K562 (cell line): ENCODE measurements around the gene TXNRD2. TPM values are rescaled to one million over a fixed set of nuclear protein-coding genes. Genes with fewer than 3 reads are reported as not detected.

Source experiments
- AFF4 ChIP-seq: sonication (generic); formaldehyde crosslinking; IDR thresholded peaks from 2 replicates; pipeline ENCODE4 v1.8.0; 2023; ENCODE audit warnings: mild to moderate bottlenecking, missing genetic modification reagents
- BRCA1 ChIP-seq, 2 experiments: fragments of 450-650 bp in 1 of 2; sonication (generic) in 1 of 2; formaldehyde crosslinking in 1 of 2; IDR thresholded peaks; 2 replicates each; pipeline versions ENCODE4 v1.5.0 to v1.6.1; 2017 to 2020; ENCODE audit warnings: mild to moderate bottlenecking in 1 of 2, missing genetic modification reagents in 1 of 2
- CAMTA2 ChIP-seq: fragments of 250-450 bp; sonication (Bioruptor Pico); conservative IDR thresholded peaks from 2 replicates; pipeline ENCODE4 v1.5.1; 2022
- ETV5 ChIP-seq: sonication (generic); formaldehyde crosslinking; IDR thresholded peaks from 2 replicates; pipeline ENCODE4 v1.4.0; 2020; ENCODE audit warnings: low read depth, mild to moderate bottlenecking, missing genetic modification reagents
- GABPA ChIP-seq: fragments of 200-800 bp; sonication (Bioruptor generic); conservative IDR thresholded peaks from 2 replicates; pipeline ENCODE4 v1.6.1; 2016; ENCODE audit warnings: low read depth, missing genetic modification characterization, missing compliant biosample characterization
- HSF4 ChIP-seq: fragments of 250-450 bp; sonication (Bioruptor Pico); IDR thresholded peaks from 2 replicates; pipeline ENCODE4 v2.1.2; 2022; ENCODE audit warnings: mild to moderate bottlenecking, moderate library complexity, borderline replicate concordance
- KLF16 ChIP-seq: IDR thresholded peaks from 2 replicates; pipeline ENCODE4 v1.6.1; 2016; ENCODE audit warnings: antibody characterized with exemption
- MED1 ChIP-seq: sonication (generic); formaldehyde crosslinking; IDR thresholded peaks from 2 replicates; pipeline ENCODE4 v1.8.1; 2023; ENCODE audit warnings: missing genetic modification reagents, borderline replicate concordance
- MTA2 ChIP-seq: fragments of 450-650 bp; IDR thresholded peaks from 2 replicates; pipeline ENCODE4 v1.6.1; 2016; ENCODE audit warnings: low read depth
- NCOA1 ChIP-seq: fragments of 450-650 bp; IDR thresholded peaks from 2 replicates; pipeline ENCODE4 v1.6.1; 2016; ENCODE audit warnings: low read depth
- NFE2 ChIP-seq: IDR thresholded peaks from 2 replicates; pipeline ENCODE4 v1.6.1; 2014; ENCODE audit warnings: antibody characterized with exemption, low read depth
- POLR2B ChIP-seq: fragments of 450-650 bp; IDR thresholded peaks from 2 replicates; pipeline ENCODE4 v1.6.1; 2018; ENCODE audit warnings: low read depth; ENCODE audit not compliant: partially characterized antibody
- POU5F1 ChIP-seq: fragments of 150-350 bp; IDR thresholded peaks from 2 replicates; pipeline ENCODE4 v1.6.1; 2014; ENCODE audit warnings: borderline replicate concordance, low read length, low read depth, mild to moderate bottlenecking; ENCODE audit not compliant: partially characterized antibody
- RBM14 ChIP-seq: fragments of 200-400 bp; formaldehyde crosslinking; IDR thresholded peaks from 2 replicates; pipeline ENCODE4 v1.6.1; 2018; ENCODE audit warnings: low read depth, mild to moderate bottlenecking, low read length, moderate library complexity, borderline replicate concordance; ENCODE audit not compliant: insufficient read depth
- TCF15 ChIP-seq: fragments of 250-450 bp; sonication (Bioruptor Pico); IDR thresholded peaks from 2 replicates; pipeline ENCODE4 v1.8.0; 2022; ENCODE audit warnings: moderate library complexity, mild to moderate bottlenecking, inconsistent platforms
- TFAM ChIP-seq: fragments of 250-450 bp; sonication (Bioruptor Pico); conservative IDR thresholded peaks from 2 replicates; pipeline ENCODE4 v1.5.0; 2021; ENCODE audit warnings: mild to moderate bottlenecking, moderate library complexity
- ZMIZ1 ChIP-seq, 2 experiments: fragments of 150-350 bp in 1 of 2; IDR thresholded peaks; 2 replicates each; pipeline ENCODE4 v1.6.1; 2012 to 2016; ENCODE audit warnings: low read depth in 2 of 2, low read length in 2 of 2, mild to moderate bottlenecking in 1 of 2, moderate library complexity in 1 of 2
- ZNF134 ChIP-seq: fragments of 250-450 bp; sonication (Bioruptor Pico); conservative IDR thresholded peaks from 2 replicates; pipeline ENCODE4 v1.4.0; 2020
- ZNF707 ChIP-seq: fragments of 250-450 bp; sonication (Bioruptor Pico); conservative IDR thresholded peaks from 2 replicates; pipeline ENCODE4 v1.8.0; 2022; ENCODE audit warnings: inconsistent platforms, mild to moderate bottlenecking, moderate library complexity
- polyA plus RNA-seq, 8 experiments: library from polyadenylated mRNA; depleted of rRNA in 4 of 8; stranded (reverse) in 5 of 8; unstranded in 3 of 8; fragments of >200 nt; fragmentation: Nextera tagmentation in 2 of 8; fragmentation: Illumina TruSeq in 1 of 8; extraction: Ambion mirVana in 2 of 8; extraction: Trizol in 1 of 8; gene quantifications; 2 replicates each; pipeline versions ENCODE4 v1.2.1 to v1.2.3, GENCODE V29; 2011 to 2014; ENCODE audit warnings: inconsistent platforms in 1 of 8, missing spikeins in 1 of 8
- total RNA-seq, 7 experiments: library from RNA; depleted of rRNA in 6 of 7; stranded (reverse); fragments of >200 nt in 6 of 7; fragmentation: Illumina TruSeq in 2 of 7; extraction: Trizol in 2 of 7; gene quantifications; 2 replicates each; pipeline versions ENCODE4 v1.2.1 to v1.2.3, GENCODE V29; 2011 to 2021; ENCODE audit warnings: low replicate concordance in 1 of 7

Gene TXNRD2
- total and polyA plus RNA-seq, 9 of the 15 experiments (the other 6 are each of a cell fraction or from before 2014, with no cell fraction given) = 3.3 to 80.2 (median 49.4) TPM

- TF ChIP-seq ZMIZ1 (IDR thresholded peaks at IDR 0.05; ENCODE audit: low read depth in 2 of 2, low read length in 2 of 2) (no peak; a peak in 1 of 4 replicates), AFF4 (CRISPR knock-in tag) (no peak), MTA2 (no peak), POLR2B (peak; percentile 7), NFE2 (peak; percentile 71), MED1 (CRISPR knock-in tag) (no peak), ZNF707 (no peak), GABPA (no peak), POU5F1 (no peak), BRCA1 (IDR thresholded peaks at IDR 0.05) (no peak), BRCA1 (CRISPR knock-in tag; IDR thresholded peaks at IDR 0.05) (no peak), HSF4 (CRISPR knock-in tag) (no peak), CAMTA2 (CRISPR knock-in tag) (no peak), ZNF134 (CRISPR knock-in tag) (no peak), TCF15 (CRISPR knock-in tag) (no peak), ETV5 (no peak), KLF16 (no peak), RBM14 (no peak), TFAM (no peak), NCOA1 (no peak)
Measured at GRCh38 chr22:19965771-19966709, 24.4 kb upstream of the TXNRD2 start (continued).
